HG02852 (cell line): ENCODE measurements around the gene NME7.
"Not testable (repeated sequence)": the region's sequence is repeated elsewhere in the genome, so short reads cannot be mapped to it uniquely, and the experiment has no call there.

Experiments used
- ATAC-seq: cut with Tn5 transposase; IDR thresholded peaks from one replicate; pipeline ENCODE4 v1.9.1; 2021; ENCODE audit warnings: mild to moderate bottlenecking, moderate library complexity; ENCODE audit not compliant: unreplicated experiment

The NME7 gene

GRCh38 chr1:169308313-169309039 lies 59.1 kb downstream of the NME7 start:
- ATAC-seq, result no peak

GRCh38 chr1:169307176-169307575 lies 60.4 kb downstream of the NME7 start:
- ATAC-seq, result no peak

- ATAC-seq, result no peak
Observed at GRCh38 chr1:169305948-169306347, 61.6 kb downstream of the NME7 start.

GRCh38 chr1:169305356-169305755 lies 62.2 kb downstream of the NME7 start:
- no peak for ATAC-seq

GRCh38 chr1:169300854-169301253 lies 66.7 kb downstream of the NME7 start:
- no peak for ATAC-seq

- no peak for ATAC-seq
Observed at GRCh38 chr1:169298441-169298840, 69.2 kb downstream of the NME7 start.

- no peak for ATAC-seq
Observed at GRCh38 chr1:169295846-169296245, 71.8 kb downstream of the NME7 start.

- ATAC-seq, result no peak
Observed at GRCh38 chr1:169295425-169295824, 72.2 kb downstream of the NME7 start.

GRCh38 chr1:169289016-169289415 lies 78.6 kb downstream of the NME7 start:
- ATAC-seq, result no peak

GRCh38 chr1:169288011-169288414 lies 79.6 kb downstream of the NME7 start:
- no peak for ATAC-seq

GRCh38 chr1:169287280-169287679 lies 80.3 kb downstream of the NME7 start:
- no peak for ATAC-seq

GRCh38 chr1:169281562-169281961 lies 86.0 kb downstream of the NME7 start:
- ATAC-seq, result not testable (repeated sequence)

GRCh38 chr1:169271098-169271497 lies 96.5 kb downstream of the NME7 start:
- no peak for ATAC-seq

- no peak for ATAC-seq
Observed at GRCh38 chr1:169266133-169266532, 101.5 kb downstream of the NME7 start.

GRCh38 chr1:169263059-169263458 lies 104.5 kb downstream of the NME7 start:
- no peak for ATAC-seq

GRCh38 chr1:169261884-169262283 lies 105.7 kb downstream of the NME7 start:
- ATAC-seq, result no peak

- ATAC-seq, result no peak
Observed at GRCh38 chr1:169260478-169261151, 107.0 kb downstream of the NME7 start.

- no peak for ATAC-seq
Observed at GRCh38 chr1:169259816-169260215, 107.8 kb downstream of the NME7 start.

GRCh38 chr1:169250795-169251194 lies 116.8 kb downstream of the NME7 start:
- ATAC-seq, result no peak

- no peak for ATAC-seq
Observed at GRCh38 chr1:169250022-169250421, 117.6 kb downstream of the NME7 start.

GRCh38 chr1:169249611-169250010 lies 118.0 kb downstream of the NME7 start:
- ATAC-seq, result no peak

- no peak for ATAC-seq
Observed at GRCh38 chr1:169245706-169246105, 121.9 kb downstream of the NME7 start.
